Glutamatergic neuron (in vitro differentiated cells): ENCODE results near the gene SPDYE1. TPM values are rescaled to one million over a fixed set of nuclear protein-coding genes. Genes with fewer than 3 reads are reported as not detected.

Experiments
- DNase-seq: peaks from one replicate; pipeline ENCODE4 v3.0.0; 2022
- H3K27ac Mint-ChIP-seq: one replicate; pipeline ENCODE4 v1.8.0; 2020; ENCODE audit warnings: mild to moderate bottlenecking, mixed read lengths, inconsistent platforms; ENCODE audit not compliant: unreplicated experiment
- H3K27me3 Mint-ChIP-seq: one replicate; pipeline ENCODE4 v1.8.0; 2020; ENCODE audit warnings: mild to moderate bottlenecking, moderate library complexity, mixed read lengths, inconsistent platforms; ENCODE audit not compliant: unreplicated experiment
- H3K36me3 Mint-ChIP-seq: one replicate; pipeline ENCODE4 v1.8.0; 2020; ENCODE audit warnings: mild to moderate bottlenecking, mixed read lengths, inconsistent platforms; ENCODE audit not compliant: unreplicated experiment
- H3K4me1 Mint-ChIP-seq: one replicate; pipeline ENCODE4 v1.8.0; 2020; ENCODE audit warnings: mild to moderate bottlenecking, low read depth, mixed read lengths, inconsistent platforms; ENCODE audit not compliant: unreplicated experiment
- H3K4me3 Mint-ChIP-seq: one replicate; pipeline ENCODE4 v1.8.0; 2020; ENCODE audit warnings: mild to moderate bottlenecking, mixed read lengths, inconsistent platforms; ENCODE audit not compliant: unreplicated experiment
- H3K9me3 Mint-ChIP-seq: one replicate; pipeline ENCODE4 v1.8.0; 2020; ENCODE audit warnings: mild to moderate bottlenecking, moderate library complexity, mixed read lengths, inconsistent platforms; ENCODE audit not compliant: unreplicated experiment
- total RNA-seq: library from RNA; stranded (reverse); fragmentation: NEBNext Ultra II Directional; extraction: Animal tissue kit (Norgen Biotek cat#: 25700); gene quantifications from one replicate; pipeline ENCODE4 v1.2.1, GENCODE V29; 2021; ENCODE audit not compliant: unreplicated experiment
- TF ChIP-seq, protein P1 (sequence below): fragments of 200-600 bp; sonication (generic); IDR thresholded peaks from one replicate; pipeline ENCODE4 v1.5.0; 2021; ENCODE audit not compliant: partially characterized antibody, unreplicated experiment

The SPDYE1 gene
- total RNA-seq, 1 donor from 2014 or later: not detected

DNA sequence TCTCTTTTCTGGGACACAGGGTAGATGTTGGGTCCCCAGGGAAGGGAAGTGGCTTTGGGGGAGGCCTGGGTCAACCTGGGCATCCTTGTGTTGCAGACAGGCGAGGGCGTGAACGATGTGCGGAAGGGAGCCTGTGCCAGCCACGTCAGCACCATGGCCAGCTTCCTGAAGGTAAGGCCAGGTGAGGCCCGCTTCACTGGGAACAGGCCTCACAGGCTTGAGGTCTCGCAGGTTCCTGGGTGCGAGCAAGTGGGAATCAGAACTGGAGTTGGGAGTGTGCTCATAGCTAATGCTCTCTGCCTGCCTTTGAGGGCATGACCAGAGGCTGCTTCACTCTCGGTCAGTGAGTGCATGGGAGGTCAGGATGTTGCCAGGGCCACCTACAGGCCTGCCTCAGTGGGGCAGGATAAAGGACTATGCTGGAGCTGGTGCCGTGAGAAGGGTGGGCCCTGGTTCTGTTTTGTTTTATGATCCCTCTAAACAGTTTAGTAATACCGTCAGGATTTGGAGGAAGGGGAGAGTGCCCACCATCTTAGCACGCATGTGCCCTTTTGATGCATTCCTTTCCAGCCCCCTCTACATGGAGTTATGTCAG, 55.2 kb downstream of the SPDYE1 start:
- no peak overlapping the region for H3K27ac Mint-ChIP-seq
- DNase-seq: no peak
- no peaks in the 10 kb centered on the region for H3K36me3 Mint-ChIP-seq
- H3K4me3 Mint-ChIP-seq: no peak overlapping the region
- H3K27me3 Mint-ChIP-seq: peaks cover 2% of the 10 kb centered on the region
- no peaks in the 10 kb centered on the region for H3K9me3 Mint-ChIP-seq
- TF ChIP-seq, protein P1, sequence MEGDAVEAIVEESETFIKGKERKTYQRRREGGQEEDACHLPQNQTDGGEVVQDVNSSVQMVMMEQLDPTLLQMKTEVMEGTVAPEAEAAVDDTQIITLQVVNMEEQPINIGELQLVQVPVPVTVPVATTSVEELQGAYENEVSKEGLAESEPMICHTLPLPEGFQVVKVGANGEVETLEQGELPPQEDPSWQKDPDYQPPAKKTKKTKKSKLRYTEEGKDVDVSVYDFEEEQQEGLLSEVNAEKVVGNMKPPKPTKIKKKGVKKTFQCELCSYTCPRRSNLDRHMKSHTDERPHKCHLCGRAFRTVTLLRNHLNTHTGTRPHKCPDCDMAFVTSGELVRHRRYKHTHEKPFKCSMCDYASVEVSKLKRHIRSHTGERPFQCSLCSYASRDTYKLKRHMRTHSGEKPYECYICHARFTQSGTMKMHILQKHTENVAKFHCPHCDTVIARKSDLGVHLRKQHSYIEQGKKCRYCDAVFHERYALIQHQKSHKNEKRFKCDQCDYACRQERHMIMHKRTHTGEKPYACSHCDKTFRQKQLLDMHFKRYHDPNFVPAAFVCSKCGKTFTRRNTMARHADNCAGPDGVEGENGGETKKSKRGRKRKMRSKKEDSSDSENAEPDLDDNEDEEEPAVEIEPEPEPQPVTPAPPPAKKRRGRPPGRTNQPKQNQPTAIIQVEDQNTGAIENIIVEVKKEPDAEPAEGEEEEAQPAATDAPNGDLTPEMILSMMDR: no peak
- peaks cover 3% of the 10 kb centered on the region for H3K4me1 Mint-ChIP-seq

- peaks cover 4% of the 10 kb centered on the region for H3K27me3 Mint-ChIP-seq
- no peaks in the 10 kb centered on the region for H3K4me1 Mint-ChIP-seq
Observed at GRCh38 chr7:44056681-44057080, 59.0 kb downstream of the SPDYE1 start.

GRCh38 chr7:44057181-44057848, 59.6 kb downstream of the SPDYE1 start:
- Mint-ChIP-seq H3K9me3 (peaks cover 2% of the 10 kb centered on the region), H3K4me3 (no peak overlapping the region), H3K36me3 (no peaks in the 10 kb centered on the region), H3K27me3 (peaks cover 4% of the 10 kb centered on the region), H3K4me1 (no peaks in the 10 kb centered on the region), H3K27ac (no peak overlapping the region)
- TF ChIP-seq, protein P1: no peak
- DNase-seq: no peak

More at GRCh38 chr7:44056681-44057080, 59.0 kb downstream of the SPDYE1 start:
- Mint-ChIP-seq H3K4me3 (no peak overlapping the region), H3K9me3 (peaks cover 2% of the 10 kb centered on the region), H3K27ac (no peak overlapping the region), H3K36me3 (no peaks in the 10 kb centered on the region)
- DNase-seq: no peak
- TF ChIP-seq, protein P1: no peak

DNA sequence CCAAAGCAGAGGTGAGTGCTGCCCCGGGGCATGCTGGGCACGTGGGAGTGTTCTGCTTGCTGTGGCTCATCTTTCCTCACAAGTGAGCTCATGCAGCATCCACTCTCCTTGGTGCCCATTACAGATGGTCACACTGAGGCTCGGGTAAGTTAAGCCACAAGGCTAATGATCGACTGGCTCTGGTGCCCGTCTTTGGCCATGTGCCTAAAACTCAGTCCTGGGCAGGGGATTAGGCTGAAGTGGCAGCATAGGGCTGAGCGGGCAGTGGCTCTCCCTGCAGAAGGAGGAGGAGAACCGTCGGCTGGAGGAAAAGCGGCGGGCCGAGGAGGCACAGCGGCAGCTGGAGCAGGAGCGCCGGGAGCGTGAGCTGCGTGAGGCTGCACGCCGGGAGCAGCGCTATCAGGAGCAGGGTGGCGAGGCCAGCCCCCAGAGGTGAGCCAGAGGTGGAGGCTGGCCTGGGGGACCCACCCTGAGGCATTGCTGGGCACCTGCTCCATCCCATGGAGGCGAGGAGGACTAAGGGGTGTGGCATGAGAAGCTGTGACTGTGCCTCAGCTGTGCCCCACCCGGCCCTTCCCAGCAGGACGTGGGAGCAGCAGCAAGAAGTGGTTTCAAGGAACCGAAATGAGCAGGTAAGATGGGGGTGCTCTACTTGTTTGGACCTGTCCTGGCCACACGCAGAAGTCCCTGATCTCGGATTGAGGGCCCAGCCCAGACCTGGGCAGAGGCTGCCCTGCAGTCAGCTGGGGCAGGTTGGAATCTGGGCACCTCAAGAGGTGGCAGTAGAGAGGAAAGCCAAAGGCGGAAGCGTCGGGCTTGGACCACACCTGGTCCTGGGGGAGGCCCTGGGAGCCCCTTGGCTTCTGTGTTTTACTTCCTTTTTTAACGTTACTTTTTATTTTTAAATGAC, 60.4 kb downstream of the SPDYE1 start:
- peaks cover 2% of the 10 kb centered on the region for H3K9me3 Mint-ChIP-seq
- H3K36me3 Mint-ChIP-seq: no peaks in the 10 kb centered on the region
- TF ChIP-seq, protein P1: no peak
- peaks cover 7% of the 10 kb centered on the region for H3K27me3 Mint-ChIP-seq
- no peak overlapping the region for H3K4me3 Mint-ChIP-seq
- no peak overlapping the region for H3K27ac Mint-ChIP-seq
- no peaks in the 10 kb centered on the region for H3K4me1 Mint-ChIP-seq
- no peak for DNase-seq
